C4-2B (cell line): ENCODE data around the gene ZNF691.

Source experiments
- CTCF ChIP-seq: fragments of 450-650 bp; conservative IDR thresholded peaks from 2 replicates; pipeline ENCODE4 v1.5.1; 2017; ENCODE audit warnings: mild to moderate bottlenecking
- ZFX ChIP-seq: fragments of 450-650 bp; IDR thresholded peaks from 2 replicates; pipeline ENCODE4 v1.6.1; 2017

GRCh38 chr1:42841010-42841409 is 5.4 kb upstream of the ZNF691 start:
- TF ChIP-seq CTCF (no peak), ZFX (no peak)
